A549 (cell line): Measurements from ENCODE around the gene DCD. TPM values are rescaled to one million over a fixed set of nuclear protein-coding genes. Genes with fewer than 3 reads are reported as not detected.

Source experiments
- ATAC-seq, 2 experiments: fragments of 200-7000 bp in 1 of 2; fragments of >200 bp in 1 of 2; cut with Nextera tagmentation in 1 of 2; cut with Tn5 transposase in 1 of 2; 3 replicates each; pipeline versions ENCODE4 v1.8.0 to v1.9.1; 2018 to 2020; ENCODE audit warnings: mild to moderate bottlenecking in 1 of 2, moderate library complexity in 1 of 2
- CTCF ChIA-PET: fragments of 300-600 bp; sonication (Branson Sonifier 250); formaldehyde crosslinking; extraction: SDS; loops from one replicate; lab custom pipeline; 2021; ENCODE audit warnings: antibody characterized with exemption, inconsistent platforms; lab: Yijun Ruan, JAX
- POLR2A ChIA-PET: fragments of 350-600 bp; formaldehyde crosslinking; extraction: SDS; loops from one replicate; lab custom pipeline; 2021; ENCODE audit warnings: antibody characterized with exemption, inconsistent platforms; lab: Yijun Ruan, JAX
- DNase-seq, 2 experiments: peaks; one replicate each; pipeline versions ENCODE4 v3.0.0 to v3.0.0-alpha.2; 2011 to 2016; ENCODE audit warnings: low read depth in 1 of 2, low spot score in 1 of 2
- FAIRE-seq: peaks from 2 replicates; lab custom pipeline; 2011; peaks lifted over from hg19 to GRCh38; lab: Jason Lieb, UNC
- H3K27ac ChIP-seq, 2 experiments: fragments of >200 bp; sonication (Bioruptor Twin); formaldehyde crosslinking; 3 replicates each; pipeline ENCODE4 v1.5.1; 2016 to 2017
- H3K4me1 ChIP-seq: fragments of >200 bp; sonication (Bioruptor Twin); formaldehyde crosslinking; 3 replicates; pipeline ENCODE4 v1.6.1; 2016
- H3K4me2 ChIP-seq: fragments of >200 bp; sonication (Bioruptor Twin); formaldehyde crosslinking; 3 replicates; pipeline ENCODE4 v1.6.1; 2016
- H3K4me3 ChIP-seq: fragments of >200 bp; sonication (Bioruptor Twin); formaldehyde crosslinking; 3 replicates; pipeline ENCODE4 v1.5.1; 2016
- H3K9me3 ChIP-seq: fragments of >200 bp; sonication (Bioruptor Twin); formaldehyde crosslinking; 3 replicates; pipeline ENCODE4 v1.6.1; 2016
- CBX2 ChIP-seq: fragments of 200-600 bp; sonication (generic); IDR thresholded peaks from 2 replicates; pipeline ENCODE4 v1.6.1; 2016; ENCODE audit warnings: low read depth, mild to moderate bottlenecking, borderline replicate concordance
- CEBPB ChIP-seq, 2 experiments: fragments of >200 bp in 1 of 2; sonication (Bioruptor Twin) in 1 of 2; formaldehyde crosslinking in 1 of 2; IDR thresholded peaks; 2 replicates each; pipeline ENCODE4 v1.6.1; 2012 to 2016
- CTCF ChIP-seq: fragments of >200 bp; sonication (Bioruptor Twin); formaldehyde crosslinking; IDR thresholded peaks from 3 replicates; pipeline ENCODE4 v1.5.1; 2016
- EHMT2 ChIP-seq: fragments of 200-600 bp; sonication (generic); IDR thresholded peaks from 2 replicates; pipeline ENCODE4 v1.6.1; 2016; ENCODE audit warnings: antibody characterized with exemption, low read depth, mild to moderate bottlenecking, moderate library complexity
- ESRRA ChIP-seq: fragments of 150-350 bp; IDR thresholded peaks from 2 replicates; pipeline ENCODE4 v1.6.1; 2014; ENCODE audit warnings: mild to moderate bottlenecking, low read length, borderline replicate concordance
- HEYL ChIP-seq: fragments of 250-450 bp; sonication (Bioruptor Pico); IDR thresholded peaks from 2 replicates; pipeline ENCODE4 v1.8.0; 2021; ENCODE audit warnings: mild to moderate bottlenecking, moderate library complexity
- HOXB13 ChIP-seq: fragments of 250-450 bp; sonication (Bioruptor Pico); IDR thresholded peaks from 2 replicates; pipeline ENCODE4 v1.5.0; 2020; ENCODE audit warnings: low read depth, mild to moderate bottlenecking, moderate library complexity
- KDM1A ChIP-seq: fragments of 200-600 bp; sonication (generic); IDR thresholded peaks from 2 replicates; pipeline ENCODE4 v1.6.1; 2016; ENCODE audit warnings: low read depth, mild to moderate bottlenecking
- POLR2A ChIP-seq: IDR thresholded peaks from 2 replicates; pipeline ENCODE4 v1.6.1; 2012; ENCODE audit warnings: mild to moderate bottlenecking, low read length
- POLR2AphosphoS2 ChIP-seq: conservative IDR thresholded peaks from 2 replicates; pipeline ENCODE4 v1.6.1; 2012; ENCODE audit warnings: low read length, improper control_type of control experiment, inconsistent platforms
- RAD21 ChIP-seq, 2 experiments: fragments of >200 bp in 1 of 2; sonication (Bioruptor Twin) in 1 of 2; formaldehyde crosslinking in 1 of 2; IDR thresholded peaks in 1 of 2; conservative IDR thresholded peaks in 1 of 2; 2 replicates in 1 of 2; 3 replicates in 1 of 2; pipeline ENCODE4 v1.6.1; 2012 to 2018; ENCODE audit warnings: inconsistent platforms in 1 of 2
- RFX5 ChIP-seq: fragments of 450-650 bp; IDR thresholded peaks from 2 replicates; pipeline ENCODE4 v1.7.1; 2014; ENCODE audit warnings: antibody characterized with exemption, mild to moderate bottlenecking, moderate library complexity
- TP53 ChIP-seq: fragments of 250-450 bp; sonication (Bioruptor Pico); IDR thresholded peaks from 2 replicates; pipeline ENCODE4 v1.5.0; 2021; ENCODE audit warnings: mild to moderate bottlenecking, moderate library complexity
- ZC3H11A ChIP-seq: fragments of 450-650 bp; IDR thresholded peaks from 2 replicates; pipeline ENCODE4 v1.6.1; 2014; ENCODE audit warnings: antibody characterized with exemption, mild to moderate bottlenecking
- WGBS: methylation state at CpG from one replicate; pipeline ENCODE4 v1.1.6; 2017; ENCODE audit errors: missing lambda C conversion rate; 5-methylcytosine and 5-hydroxymethylcytosine counted together
- polyA minus RNA-seq: library from RNA; depleted of rRNA, polyadenylated mRNA; stranded (reverse); fragments of >200 nt; gene quantifications from 2 replicates; pipeline ENCODE4 v1.2.3, GENCODE V29; 2011; rRNA and poly(A)+ RNA removed
- polyA plus RNA-seq, 4 experiments: library from polyadenylated mRNA; depleted of rRNA in 3 of 4; stranded (reverse); fragments of >200 nt; fragmentation: RNase III in 1 of 4; extraction: RNeasy Plus Mini Kit Qiagen cat#74134 plus additional on column Dnase treatment in 1 of 4; gene quantifications; 2 replicates in 3 of 4; 3 replicates in 1 of 4; pipeline ENCODE4 v1.2.3, GENCODE V29; 2011 to 2017
- TF ChIP-seq, protein P1 (sequence below): fragments of 250-450 bp; sonication (Bioruptor Pico); IDR thresholded peaks from 2 replicates; pipeline ENCODE4 v1.5.0; 2021; ENCODE audit warnings: mild to moderate bottlenecking, moderate library complexity, borderline replicate concordance
- TF ChIP-seq, protein P2 (sequence below): IDR thresholded peaks from 2 replicates; pipeline ENCODE4 v1.6.1; 2012; ENCODE audit warnings: low read depth, borderline replicate concordance

Gene DCD
- polyA plus RNA-seq (2011; rRNA removed) (not detected in 2 replicates), polyA plus RNA-seq (2017; fragmentation: RNase III; extraction: RNeasy Plus Mini Kit Qiagen cat#74134 plus additional on column Dnase treatment) (not detected in 3 replicates), polyA minus RNA-seq (not detected in 2 replicates)
- not detected in 2 replicates for polyA plus RNA-seq (2012; cell fraction: cytosol; rRNA removed)
- polyA plus RNA-seq (2012; cell fraction: nucleus; rRNA removed) = not detected in 2 replicates

- ATAC-seq = no peak
- H3K4me1 ChIP-seq = no peaks in the 10 kb centered on the region
- no peak within 1 kb of the TSS for H3K4me2 ChIP-seq
- ChIA-PET POLR2A (no interaction called here), CTCF (interaction anchor here (0.5 to 1.6 kb wide), 2 partner anchors 345 to 523 kb away, joined by 3 read pairs; no protein-coding TSS in a partner anchor)
- WGBS = 0% methylated on average over 1 of the region's 2 CpGs
- TF ChIP-seq, protein P1, sequence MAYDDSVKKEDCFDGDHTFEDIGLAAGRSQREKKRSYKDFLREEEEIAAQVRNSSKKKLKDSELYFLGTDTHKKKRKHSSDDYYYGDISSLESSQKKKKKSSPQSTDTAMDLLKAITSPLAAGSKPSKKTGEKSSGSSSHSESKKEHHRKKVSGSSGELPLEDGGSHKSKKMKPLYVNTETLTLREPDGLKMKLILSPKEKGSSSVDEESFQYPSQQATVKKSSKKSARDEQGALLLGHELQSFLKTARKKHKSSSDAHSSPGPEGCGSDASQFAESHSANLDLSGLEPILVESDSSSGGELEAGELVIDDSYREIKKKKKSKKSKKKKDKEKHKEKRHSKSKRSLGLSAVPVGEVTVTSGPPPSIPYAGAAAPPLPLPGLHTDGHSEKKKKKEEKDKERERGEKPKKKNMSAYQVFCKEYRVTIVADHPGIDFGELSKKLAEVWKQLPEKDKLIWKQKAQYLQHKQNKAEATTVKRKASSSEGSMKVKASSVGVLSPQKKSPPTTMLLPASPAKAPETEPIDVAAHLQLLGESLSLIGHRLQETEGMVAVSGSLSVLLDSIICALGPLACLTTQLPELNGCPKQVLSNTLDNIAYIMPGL (CRISPR knock-in tag) = no peak
- no peak for TF ChIP-seq HEYL (CRISPR knock-in tag)
- no peak for TF ChIP-seq CTCF
- no peak within 1 kb of the TSS for H3K27ac ChIP-seq
- H3K9me3 ChIP-seq = no peaks in the 10 kb centered on the region
- no peak for FAIRE-seq
- DNase-seq = no peak
- no peak within 1 kb of the TSS for H3K4me3 ChIP-seq
These were observed at the start of gene DCD for GRCh38 chr12:54648265-54648664. DCD (minus strand) TSS chr12:54648365; CDS start chr12:54648303, 62 bp downstream.

DNA sequence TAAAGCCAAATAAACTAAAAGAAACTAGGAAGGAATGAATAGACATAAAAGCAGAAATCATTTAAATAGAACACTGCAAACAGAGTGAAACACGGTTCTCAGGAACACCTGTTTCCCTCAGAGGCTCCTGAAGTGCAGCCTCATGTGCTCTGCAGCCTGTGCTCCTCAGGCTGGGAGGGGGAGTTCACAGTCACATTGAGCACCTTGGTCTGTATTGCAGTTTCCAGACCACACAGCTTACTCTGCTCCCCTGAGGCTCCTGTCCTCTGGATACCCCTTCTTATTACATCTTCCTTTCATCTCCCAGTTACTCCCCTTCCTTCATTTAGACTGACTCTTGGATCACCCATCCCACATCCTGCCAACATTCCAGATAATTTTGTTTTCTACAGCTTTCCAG is 49.7 kb upstream of the DCD start:
- no peak for FAIRE-seq
- no peaks in the 10 kb centered on the region for H3K9me3 ChIP-seq
- no peak overlapping the region for H3K4me2 ChIP-seq
- POLR2A ChIA-PET = no interaction called here
- no peak for ATAC-seq
- TF ChIP-seq ZC3H11A (no peak), EHMT2 (no peak), CTCF (no peak), CEBPB (IDR thresholded peaks at IDR 0.05) (no peak)
- TF ChIP-seq, all 56 proteins: peak for 0
- CTCF ChIA-PET = no interaction called here
- WGBS = 0% methylated on average over 1 of the region's 1 CpG
- DNase-seq = no peak
- H3K4me1 ChIP-seq = no peaks in the 10 kb centered on the region
- no peak overlapping the region for H3K27ac ChIP-seq
- H3K4me3 ChIP-seq = no peak overlapping the region

GRCh38 chr12:54692353-54692752 is 44.2 kb upstream of the DCD start:
- Histone ChIP-seq H3K27ac (no peak overlapping the region), H3K9me3 (peaks cover 4% of the 10 kb centered on the region; the same call in 1 of the 3 replicates), H3K4me2 (no peak overlapping the region), H3K4me1 (no peaks in the 10 kb centered on the region), H3K4me3 (no peak overlapping the region)
- ATAC-seq (no peak), FAIRE-seq (no peak), DNase-seq (no peak)
- ChIA-PET CTCF (interaction anchor here (0.9 to 4.2 kb wide), 3 partner anchors 10 to 33 kb away, joined by 3 to 21 read pairs (median 3); no protein-coding TSS in a partner anchor), POLR2A (no interaction called here)
- 15% methylated on average over 2 of the region's 2 CpGs for WGBS
- TF ChIP-seq POLR2A (no peak), CBX2 (no peak), POLR2AphosphoS2 (no peak), ESRRA (no peak), HOXB13 (CRISPR knock-in tag) (no peak), RFX5 (no peak), RAD21 (conservative IDR thresholded peaks at IDR 0.05 in 1 of 2, IDR thresholded peaks at IDR 0.05 in 1 of 2) (no peak), TP53 (CRISPR knock-in tag) (no peak), KDM1A (no peak)
- TF ChIP-seq, protein P2, sequence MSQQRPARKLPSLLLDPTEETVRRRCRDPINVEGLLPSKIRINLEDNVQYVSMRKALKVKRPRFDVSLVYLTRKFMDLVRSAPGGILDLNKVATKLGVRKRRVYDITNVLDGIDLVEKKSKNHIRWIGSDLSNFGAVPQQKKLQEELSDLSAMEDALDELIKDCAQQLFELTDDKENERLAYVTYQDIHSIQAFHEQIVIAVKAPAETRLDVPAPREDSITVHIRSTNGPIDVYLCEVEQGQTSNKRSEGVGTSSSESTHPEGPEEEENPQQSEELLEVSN = no peak
